ENCODE measurements around the gene ZNRF1. TPM values are rescaled to one million over a fixed set of nuclear protein-coding genes. Genes with fewer than 3 reads are reported as not detected.

The ZNRF1 gene
- total RNA-seq, 1 experiment from 2014 or later = 48.2 TPM

GRCh38 chr16:75102595-75102994 lies 103.8 kb downstream of the ZNRF1 start:
- no TSS peak for BruUV-seq (replicated peaks)
- RAD21 ChIA-PET (ENCODE audit: low non-redundant PET in 1 of 2, low total read pairs in 2 of 2, uncharacterized antibody in 2 of 2, unreplicated experiment in 2 of 2) = no interaction called here
- DNase-seq (ENCODE audit: low read depth, low spot score) (no peak), ATAC-seq (no peak)
- TF ChIP-seq EZH2 (IDR thresholded peaks at IDR 0.05) = no peak
- TF ChIP-seq ELF1 (IDR thresholded peaks at IDR 0.05; ENCODE audit: borderline replicate concordance, low read depth) = no peak
- TF ChIP-seq ATF3 (IDR thresholded peaks at IDR 0.05) = no peak
- TF ChIP-seq ZNF274 (IDR thresholded peaks at IDR 0.05; ENCODE audit: low read depth, low read length) = no peak
- TF ChIP-seq ZBTB33 (IDR thresholded peaks at IDR 0.05; ENCODE audit: extremely low read depth, insufficient replicate concordance, low read length) = no peak
- no peak for TF ChIP-seq REST (IDR thresholded peaks at IDR 0.05; ENCODE audit: low read depth)
- no peak for TF ChIP-seq SP1 (IDR thresholded peaks at IDR 0.05; ENCODE audit: low read depth)
- TF ChIP-seq EGR1 (IDR thresholded peaks at IDR 0.05; ENCODE audit: low read depth) = no peak
- no peak for TF ChIP-seq TCF7L2 (IDR thresholded peaks at IDR 0.05; ENCODE audit: borderline replicate concordance, extremely low read depth, insufficient read depth, insufficient read length)
- no peak for TF ChIP-seq EZH2phosphoT487 (IDR thresholded peaks at IDR 0.05; ENCODE audit: borderline replicate concordance)
- TF ChIP-seq MAX (IDR thresholded peaks at IDR 0.05) = no peak
- no peak for TF ChIP-seq CEBPB (IDR thresholded peaks at IDR 0.05; ENCODE audit: low read depth)
- no peak for TF ChIP-seq CTCF (IDR thresholded peaks at IDR 0.05 in 2 of 3, conservative IDR thresholded peaks at IDR 0.05 in 1 of 3; ENCODE audit: borderline replicate concordance in 1 of 3, insufficient read depth in 1 of 3, low read depth in 2 of 3, low read length in 2 of 3)
- Histone ChIP-seq H2AFZ (ENCODE audit: low read depth, low read length, poor library complexity, severe bottlenecking) (no peak overlapping the region), H3K4me3 (replicated peaks in 1 of 2; ENCODE audit: low read depth in 1 of 2, low read length in 2 of 2) (no peak overlapping the region), H3K27ac (ENCODE audit: low read depth, low read length) (no peak overlapping the region), H3K27me3 (ENCODE audit: insufficient read depth, low read length) (no peaks in the 10 kb centered on the region), H3K4me1 (ENCODE audit: control insufficient read depth in 1 of 2, insufficient read depth in 2 of 2, low read length in 2 of 2) (peaks cover 17 to 29% of the 10 kb centered on the region in 2 experiments), H4K20me1 (ENCODE audit: insufficient read depth) (no peaks in the 10 kb centered on the region), H3K79me2 (ENCODE audit: insufficient read depth, low read length) (peaks cover 3% of the 10 kb centered on the region; the same call in 1 of the 2 replicates), H3K9ac (ENCODE audit: low read length) (no peak overlapping the region), H3K9me3 (ENCODE audit: control insufficient read depth in 1 of 2, insufficient read depth in 1 of 2, low read depth in 1 of 2, low read length in 2 of 2) (no peaks in the 10 kb centered on the region), H3K4me2 (ENCODE audit: low read length) (no peak overlapping the region), H3K36me3 (ENCODE audit: control insufficient read depth in 1 of 2, insufficient read depth in 2 of 2, low read length in 2 of 2) (peaks cover 0 to 5% of the 10 kb centered on the region in 2 experiments; a peak in 1 of 4 replicates), H3K9me2 (ENCODE audit: insufficient read depth) (no peaks in the 10 kb centered on the region)
- intact Hi-C loops (cut with micrococcal nuclease) = no loop called here
- CTCF ChIA-PET = no interaction called here
- POLR2A ChIA-PET = no interaction called here
